ENCODE measurements around the gene UQCRH. TPM values are rescaled to one million over a fixed set of nuclear protein-coding genes. Genes with fewer than 3 reads are reported as not detected.

UQCRH gene
- total RNA-seq, 1 donor from 2014 or later = 317 TPM

DNA sequence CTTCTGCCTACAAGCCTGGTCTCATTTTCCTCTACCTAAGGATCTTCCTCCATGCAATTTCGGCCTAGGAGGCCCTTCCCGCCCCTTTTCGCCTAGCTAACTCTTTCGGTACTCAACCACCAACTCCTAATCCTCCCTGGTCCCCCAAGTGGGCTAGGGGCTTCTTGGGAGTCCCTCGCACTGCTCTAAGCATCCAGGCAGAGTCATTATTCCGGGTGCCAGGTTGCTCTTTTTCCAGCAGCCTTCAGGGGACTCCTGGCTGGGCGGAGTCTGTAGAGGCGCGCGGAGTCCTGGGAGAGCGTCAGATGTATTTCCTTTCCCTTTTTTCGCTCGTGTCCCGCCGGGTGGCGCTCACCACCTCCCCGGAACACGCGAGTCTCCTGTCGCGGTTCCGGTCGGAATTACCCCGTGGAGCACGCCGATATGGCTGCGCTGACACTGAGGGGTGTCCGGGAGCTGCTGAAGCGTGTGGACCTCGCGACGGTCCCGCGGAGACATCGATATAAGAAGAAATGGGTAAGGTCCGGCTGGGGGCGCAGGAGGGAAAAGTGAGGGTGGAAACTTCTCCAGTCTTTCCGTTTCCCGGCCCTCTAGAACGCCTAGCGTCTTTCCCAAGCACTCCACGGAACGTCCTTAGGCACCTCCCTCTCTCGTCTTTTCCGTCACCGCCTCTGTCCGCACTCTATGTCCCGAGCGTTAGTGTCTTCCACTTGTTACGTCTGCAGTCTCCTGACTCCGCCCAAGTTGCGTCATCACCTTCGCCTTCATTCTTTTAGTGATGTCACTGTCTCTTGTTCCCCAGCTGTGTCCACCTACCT, 37.1 kb downstream of the UQCRH start, which contains the start of gene NSUN4:
Gene NSUN4 (plus strand): TSS at position 404 of the 818 bp plus-strand sequence. CDS start 20 bp downstream, at position 424.
- H3K27me3 Mint-ChIP-seq (ENCODE audit: unreplicated experiment) = peaks cover 19% of the 10 kb centered on the region
- H3K4me3 Mint-ChIP-seq (ENCODE audit: unreplicated experiment) = peak within 1 kb of the TSS; percentile 100
- peak; percentile 83 for DNase-seq (ENCODE audit: low spot score)
- peaks cover 30% of the 10 kb centered on the region for H3K4me1 Mint-ChIP-seq (ENCODE audit: unreplicated experiment)
- TF ChIP-seq, protein P1, sequence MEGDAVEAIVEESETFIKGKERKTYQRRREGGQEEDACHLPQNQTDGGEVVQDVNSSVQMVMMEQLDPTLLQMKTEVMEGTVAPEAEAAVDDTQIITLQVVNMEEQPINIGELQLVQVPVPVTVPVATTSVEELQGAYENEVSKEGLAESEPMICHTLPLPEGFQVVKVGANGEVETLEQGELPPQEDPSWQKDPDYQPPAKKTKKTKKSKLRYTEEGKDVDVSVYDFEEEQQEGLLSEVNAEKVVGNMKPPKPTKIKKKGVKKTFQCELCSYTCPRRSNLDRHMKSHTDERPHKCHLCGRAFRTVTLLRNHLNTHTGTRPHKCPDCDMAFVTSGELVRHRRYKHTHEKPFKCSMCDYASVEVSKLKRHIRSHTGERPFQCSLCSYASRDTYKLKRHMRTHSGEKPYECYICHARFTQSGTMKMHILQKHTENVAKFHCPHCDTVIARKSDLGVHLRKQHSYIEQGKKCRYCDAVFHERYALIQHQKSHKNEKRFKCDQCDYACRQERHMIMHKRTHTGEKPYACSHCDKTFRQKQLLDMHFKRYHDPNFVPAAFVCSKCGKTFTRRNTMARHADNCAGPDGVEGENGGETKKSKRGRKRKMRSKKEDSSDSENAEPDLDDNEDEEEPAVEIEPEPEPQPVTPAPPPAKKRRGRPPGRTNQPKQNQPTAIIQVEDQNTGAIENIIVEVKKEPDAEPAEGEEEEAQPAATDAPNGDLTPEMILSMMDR (IDR thresholded peaks at IDR 0.05; ENCODE audit: unreplicated experiment) = peak; percentile 24
- H3K9me3 Mint-ChIP-seq (ENCODE audit: unreplicated experiment) = no peaks in the 10 kb centered on the region
- H3K27ac Mint-ChIP-seq (ENCODE audit: unreplicated experiment) = peak within 1 kb of the TSS; percentile 100
- H3K36me3 Mint-ChIP-seq (ENCODE audit: low read depth, unreplicated experiment) = peaks cover 39% of the 10 kb centered on the region

DNA sequence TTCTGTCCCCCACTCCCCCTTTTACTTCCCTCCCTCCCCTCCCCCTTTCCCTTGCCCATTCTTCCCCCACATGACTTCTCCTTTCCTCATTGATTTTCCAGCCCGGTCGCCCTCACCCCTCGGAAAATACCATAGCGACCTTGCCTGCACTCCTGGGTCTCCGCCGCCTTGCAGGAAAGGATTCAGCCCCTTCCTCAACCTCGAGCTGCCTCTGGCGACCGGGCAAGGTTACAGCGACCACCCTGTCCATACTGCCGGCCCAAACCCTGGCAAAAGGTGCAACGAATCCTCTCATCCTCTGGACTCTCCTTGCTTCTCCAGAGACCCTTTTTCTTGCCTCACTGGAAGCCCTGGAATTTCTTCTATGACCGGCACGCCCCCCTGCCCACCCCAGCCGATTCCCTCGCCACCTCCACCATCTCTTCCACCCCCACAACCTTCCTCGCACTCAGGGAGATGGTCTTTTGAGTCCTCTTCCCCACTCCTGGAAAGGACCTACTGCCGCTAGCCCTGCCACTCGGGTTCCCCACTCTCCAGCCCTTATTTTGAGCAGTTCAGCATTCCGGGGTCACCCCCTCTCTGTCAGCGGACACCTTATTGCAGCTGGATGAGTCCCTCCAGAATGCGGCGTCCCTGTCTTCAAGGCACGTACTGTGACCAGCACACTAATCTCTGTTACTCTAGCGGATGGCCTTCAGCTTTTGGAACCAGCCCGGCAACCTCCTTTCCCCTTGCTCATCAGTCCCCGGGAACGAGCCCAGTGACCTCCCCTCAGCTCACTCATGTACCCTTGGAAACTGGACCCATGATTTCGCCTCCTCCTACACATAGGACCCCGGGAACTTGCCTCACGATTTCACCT, 38.0 kb downstream of the UQCRH start:
- Mint-ChIP-seq H3K27ac (ENCODE audit: unreplicated experiment) (peak overlapping the region; percentile 100), H3K36me3 (ENCODE audit: low read depth, unreplicated experiment) (peaks cover 39% of the 10 kb centered on the region), H3K4me1 (ENCODE audit: unreplicated experiment) (peaks cover 30% of the 10 kb centered on the region), H3K27me3 (ENCODE audit: unreplicated experiment) (peaks cover 19% of the 10 kb centered on the region), H3K9me3 (ENCODE audit: unreplicated experiment) (no peaks in the 10 kb centered on the region), H3K4me3 (ENCODE audit: unreplicated experiment) (peak overlapping the region; percentile 100)
- DNase-seq (ENCODE audit: low spot score) = no peak
- TF ChIP-seq, protein P1 (IDR thresholded peaks at IDR 0.05; ENCODE audit: unreplicated experiment) = no peak

DNA sequence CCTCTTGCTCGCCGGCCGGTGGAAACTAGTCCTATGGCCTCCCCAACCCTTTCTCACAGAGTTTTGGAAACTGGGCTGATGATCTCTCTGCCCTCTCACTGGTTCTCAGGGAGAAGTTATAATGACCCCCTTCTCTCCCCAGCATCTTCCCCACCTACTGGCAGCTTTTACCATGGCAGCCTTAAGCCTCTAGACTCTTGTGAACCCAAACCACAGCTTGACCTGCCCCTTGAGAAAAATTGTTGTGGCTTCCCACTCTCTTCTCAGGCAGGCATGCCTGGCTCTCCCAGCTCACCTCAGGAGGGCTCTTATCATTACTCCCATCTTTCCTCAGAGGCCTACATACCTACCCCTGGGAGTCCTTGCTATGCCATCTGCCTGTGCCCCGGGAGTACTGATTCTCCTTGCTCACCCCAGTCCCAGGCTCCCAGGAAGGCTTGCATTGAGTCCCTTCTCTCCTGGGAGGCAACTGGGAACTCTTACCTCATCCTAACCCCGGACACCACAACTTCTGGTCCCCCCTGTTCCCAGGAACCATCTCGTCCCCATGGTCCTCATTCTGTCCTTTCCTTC, 38.7 kb downstream of the UQCRH start:
- peaks cover 43% of the 10 kb centered on the region for H3K36me3 Mint-ChIP-seq (ENCODE audit: low read depth, unreplicated experiment)
- peaks cover 19% of the 10 kb centered on the region for H3K27me3 Mint-ChIP-seq (ENCODE audit: unreplicated experiment)
- H3K9me3 Mint-ChIP-seq (ENCODE audit: unreplicated experiment) = no peaks in the 10 kb centered on the region
- peak overlapping the region; percentile 100 for H3K4me3 Mint-ChIP-seq (ENCODE audit: unreplicated experiment)
- DNase-seq (ENCODE audit: low spot score) = peak; percentile 15
- peaks cover 30% of the 10 kb centered on the region for H3K4me1 Mint-ChIP-seq (ENCODE audit: unreplicated experiment)
- peak overlapping the region; percentile 100 for H3K27ac Mint-ChIP-seq (ENCODE audit: unreplicated experiment)
- TF ChIP-seq, protein P1 (IDR thresholded peaks at IDR 0.05; ENCODE audit: unreplicated experiment) = peak; percentile 34

DNA sequence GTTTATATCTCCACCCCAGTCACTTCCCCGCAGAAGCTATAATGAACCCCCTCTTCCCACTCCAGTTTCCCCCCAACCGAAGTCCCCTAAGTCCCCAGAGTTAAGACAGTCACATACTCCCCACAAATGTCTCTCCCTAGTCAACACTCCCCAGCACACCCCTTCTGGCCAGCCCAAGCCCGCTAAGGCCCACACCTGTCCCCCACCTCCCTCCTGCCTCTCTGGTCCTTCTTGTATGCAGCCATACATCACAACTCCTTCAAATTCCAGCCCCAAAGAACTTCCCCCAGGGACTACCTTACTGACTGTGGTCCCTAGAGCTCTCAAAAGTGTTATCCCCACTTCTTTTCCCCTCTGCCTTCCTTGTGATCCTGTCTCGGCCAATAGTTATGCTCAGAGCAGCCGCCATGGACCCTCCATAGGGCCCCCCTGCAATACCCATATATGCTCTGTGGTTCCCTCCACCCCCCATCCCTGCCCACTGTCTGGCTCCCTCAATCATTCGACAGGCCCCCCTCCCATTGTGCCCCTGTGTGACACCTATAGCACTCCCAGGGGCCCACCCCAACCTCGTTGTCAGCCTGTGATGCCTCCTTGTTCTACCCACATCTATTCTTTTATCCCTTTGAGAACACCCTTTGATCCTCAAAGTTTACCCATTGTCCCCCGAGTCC, 39.3 kb downstream of the UQCRH start:
- Mint-ChIP-seq H3K9me3 (ENCODE audit: unreplicated experiment) (no peaks in the 10 kb centered on the region), H3K4me3 (ENCODE audit: unreplicated experiment) (peak overlapping the region; percentile 100), H3K36me3 (ENCODE audit: low read depth, unreplicated experiment) (peaks cover 48% of the 10 kb centered on the region)

More for the DNA sequence above, 39.3 kb downstream of the UQCRH start:
- no peak for DNase-seq (ENCODE audit: low spot score)
- peaks cover 19% of the 10 kb centered on the region for H3K27me3 Mint-ChIP-seq (ENCODE audit: unreplicated experiment)
- H3K27ac Mint-ChIP-seq (ENCODE audit: unreplicated experiment) = peak overlapping the region; percentile 100
- H3K4me1 Mint-ChIP-seq (ENCODE audit: unreplicated experiment) = peaks cover 30% of the 10 kb centered on the region
- TF ChIP-seq, protein P1 (IDR thresholded peaks at IDR 0.05; ENCODE audit: unreplicated experiment) = no peak
